Hematopoietic multipotent progenitor cell treated with erythropoietin and hydrocortisone succinate and interleukin-3 and kit ligand, for 4 days (in vitro differentiated cells): ENCODE data around the gene DAGLA.
A peak's percentile ranks its signal among the peaks of the same experiment; 100 is the strongest.

Experiments
- DNase-seq: peaks from one replicate; pipeline ENCODE4 v3.0.0-alpha.2; 2015

Gene DAGLA

DNA sequence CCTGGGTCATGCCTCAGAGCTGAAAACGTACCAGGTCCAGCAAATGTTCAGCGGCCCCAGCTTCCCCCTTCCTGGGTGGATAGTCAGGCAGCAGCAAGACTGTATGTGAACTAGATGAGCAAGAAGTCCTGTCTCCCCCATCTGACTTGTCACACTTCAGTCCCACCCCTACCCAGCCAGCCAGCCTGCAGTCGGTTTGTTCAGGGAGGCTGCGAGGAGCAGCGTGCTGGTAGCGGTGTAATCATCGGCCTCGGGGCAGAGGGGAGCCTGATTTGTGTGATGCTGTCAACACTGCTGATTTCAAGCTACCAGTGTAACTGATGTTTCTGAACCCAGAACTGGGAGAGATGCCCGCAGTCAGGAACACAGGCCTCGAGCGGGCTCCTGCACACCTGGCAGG, 102.7 kb downstream of the DAGLA start:
- no peak for DNase-seq

DNA sequence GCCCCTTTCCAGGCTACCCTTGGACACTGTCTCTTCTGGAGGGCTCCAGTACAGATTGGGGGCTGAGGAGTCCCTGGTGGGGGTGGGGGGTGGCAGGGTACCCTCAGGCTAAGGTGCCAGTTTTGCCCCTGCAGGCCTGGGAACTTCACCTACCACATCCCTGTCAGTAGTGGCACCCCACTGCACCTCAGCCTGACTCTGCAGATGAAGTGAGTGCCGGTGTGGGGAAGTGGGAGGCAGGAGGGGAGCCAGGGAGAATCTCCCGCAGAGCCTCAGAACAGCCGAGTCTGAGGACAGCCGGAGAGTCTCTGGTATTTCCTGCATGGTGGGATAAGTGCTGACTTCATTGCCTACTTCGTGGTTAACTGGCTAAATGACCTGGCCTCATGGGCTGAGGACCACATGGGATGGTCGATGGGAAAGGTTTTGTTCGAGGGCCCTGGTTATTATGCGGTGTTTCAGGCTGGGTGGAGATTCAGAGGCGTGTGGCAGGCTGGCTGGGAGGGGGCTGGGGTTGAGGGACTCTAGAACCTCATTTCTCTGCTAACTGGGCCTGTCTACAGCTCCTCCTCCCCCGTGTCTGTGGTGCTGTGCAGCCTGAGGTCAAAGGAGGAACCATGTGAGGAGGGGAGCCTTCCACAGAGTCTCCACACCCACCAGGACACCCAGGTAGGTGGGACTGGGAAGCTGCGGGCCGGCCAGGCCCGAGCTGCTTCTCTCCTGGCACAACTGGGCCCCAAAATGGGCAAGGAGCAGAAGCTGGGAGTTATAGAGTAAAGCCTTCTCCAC, 103.7 kb downstream of the DAGLA start:
- no peak for DNase-seq

DNA sequence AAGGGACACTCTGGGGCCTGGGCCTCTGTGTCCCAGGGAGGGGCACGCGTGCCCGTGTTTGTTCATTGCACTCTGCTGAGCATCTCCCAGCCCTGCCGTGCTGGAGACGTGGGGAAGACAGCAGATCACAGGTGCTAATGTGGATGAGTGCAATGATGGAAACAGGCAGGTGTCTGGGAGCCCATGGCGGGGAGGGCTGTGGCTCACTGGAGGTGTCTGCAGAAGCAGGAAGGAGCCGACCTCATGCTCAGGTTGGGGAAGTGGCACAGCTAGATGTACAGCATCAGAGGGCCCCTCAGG, 104.3 kb downstream of the DAGLA start:
- DNase-seq, result no peak

DNA sequence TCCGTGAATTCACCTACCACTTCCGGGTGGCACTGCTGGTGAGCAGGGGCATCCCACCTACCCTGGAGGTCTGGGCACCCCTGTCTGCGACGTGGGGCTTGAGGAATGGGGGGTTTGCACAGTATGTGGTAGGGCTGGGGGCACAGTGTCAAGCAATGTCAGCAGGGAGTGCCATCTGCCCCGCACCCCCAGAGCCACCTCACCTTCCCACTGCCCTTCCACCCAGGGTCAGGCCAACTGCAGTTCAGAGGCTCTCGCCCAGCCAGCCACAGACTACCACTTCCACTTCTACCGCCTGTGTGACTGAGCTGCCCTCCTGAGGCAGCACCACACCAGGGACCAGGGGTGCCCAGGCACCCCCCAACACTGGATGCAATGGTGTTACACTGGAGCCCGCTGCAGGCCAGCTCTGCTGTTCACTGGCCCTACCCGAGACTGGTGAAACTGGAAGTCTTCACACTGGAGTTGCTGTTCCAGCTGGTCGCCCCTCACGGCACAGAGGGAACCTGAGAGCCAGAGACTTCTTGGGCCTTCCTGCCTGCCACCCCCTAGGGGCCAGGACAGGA, 105.7 kb downstream of the DAGLA start:
- DNase-seq, result no peak

GRCh38 chr11:61787928-61788491, 107.8 kb downstream of the DAGLA start:
- peak; percentile 81 for DNase-seq

- peak; percentile 87 for DNase-seq
These were observed 111.6 kb downstream of the DAGLA start for GRCh38 chr11:61791737-61792309.

- peak; percentile 97 for DNase-seq
These were observed 112.3 kb downstream of the DAGLA start, which contains the start of the genes FEN1 and TMEM258 for GRCh38 chr11:61792310-61793082. TSS of gene FEN1 (plus strand) at chr11:61792911. CDS start at chr11:61795362, 2,451 bp downstream. TSS of gene TMEM258 (minus strand) at chr11:61792599. CDS start at chr11:61792558, 41 bp downstream.

GRCh38 chr11:61793083-61793828, 113.1 kb downstream of the DAGLA start:
- DNase-seq, result peak; percentile 45

GRCh38 chr11:61793829-61794204, 113.6 kb downstream of the DAGLA start:
- no peak for DNase-seq

GRCh38 chr11:61794579-61794978, 114.4 kb downstream of the DAGLA start:
- peak; percentile 20 for DNase-seq

- no peak for DNase-seq
These were observed 115.3 kb downstream of the DAGLA start for GRCh38 chr11:61795459-61795858.

- no peak for DNase-seq
These were observed 115.8 kb downstream of the DAGLA start for GRCh38 chr11:61795876-61796526.
